NT2/D1 (cell line): Measurements from ENCODE around the gene NUP155.
"Not testable (repeated sequence)": the region's sequence is repeated elsewhere in the genome, so short reads cannot be mapped to it uniquely, and the experiment has no call there.

Experiments
- SUZ12 ChIP-seq: IDR thresholded peaks from 2 replicates; pipeline ENCODE4 v1.6.1; 2011; ENCODE audit not compliant: insufficient read length, insufficient read depth; ENCODE audit errors: extremely low read depth
- YY1 ChIP-seq: IDR thresholded peaks from 2 replicates; pipeline ENCODE4 v1.6.1; 2011; ENCODE audit not compliant: insufficient read length, insufficient read depth
- ZNF274 ChIP-seq: IDR thresholded peaks from 2 replicates; pipeline ENCODE4 v1.6.1; 2011; ENCODE audit warnings: mild to moderate bottlenecking, low read depth, low read length

- TF ChIP-seq YY1, ZNF274, SUZ12: not testable (repeated sequence)
Measured at GRCh38 chr5:37342741-37343140, 28.2 kb downstream of the NUP155 start.
